Large intestine (tissue), 3 donors: ENCODE data around the gene SLC27A3. TPM values are rescaled to one million over a fixed set of nuclear protein-coding genes. Genes with fewer than 3 reads are reported as not detected.
"Not testable (repeated sequence)": the region's sequence is repeated elsewhere in the genome, so short reads cannot be mapped to it uniquely, and the experiment has no call there.

Experiments
- DNase-seq, 2 donors: peaks; one replicate each; pipeline versions ENCODE4 v3.0.0 to v3.0.0-alpha.2; 2013
- H3K27ac ChIP-seq: one replicate; pipeline ENCODE4 v1.5.1; 2013; ENCODE audit warnings: low read length
- H3K27me3 ChIP-seq: 2 replicates; pipeline ENCODE4 v1.6.1; 2013; ENCODE audit warnings: low read length; ENCODE audit not compliant: control insufficient read depth, insufficient read depth
- H3K36me3 ChIP-seq: 2 replicates; pipeline ENCODE4 v1.6.1; 2013; ENCODE audit warnings: low read length; ENCODE audit not compliant: control insufficient read depth, insufficient read depth
- H3K4me1 ChIP-seq: one replicate; pipeline ENCODE4 v1.6.1; 2013; ENCODE audit warnings: low read length; ENCODE audit not compliant: control insufficient read depth, insufficient read depth
- H3K4me3 ChIP-seq: one replicate; pipeline ENCODE4 v1.5.1; 2013; ENCODE audit warnings: low read length
- H3K9me3 ChIP-seq: one replicate; pipeline ENCODE4 v1.6.1; 2013; ENCODE audit warnings: mild to moderate bottlenecking, low read depth, low read length, moderate library complexity; ENCODE audit not compliant: control insufficient read depth
- WGBS: methylation state at CpG from one replicate; pipeline ENCODE4 v1.1.5; 2013; ENCODE audit warnings: low lambda C conversion rate; ENCODE audit not compliant: insufficient coverage; 5-methylcytosine and 5-hydroxymethylcytosine counted together
- polyA plus RNA-seq: library from polyadenylated mRNA; unstranded; fragments of 120-200 nt; gene quantifications from one replicate; pipeline ENCODE4 v1.2.1, GENCODE V29; 2013

The SLC27A3 gene
- polyA plus RNA-seq, 1 donor: 32.4 TPM

DNA sequence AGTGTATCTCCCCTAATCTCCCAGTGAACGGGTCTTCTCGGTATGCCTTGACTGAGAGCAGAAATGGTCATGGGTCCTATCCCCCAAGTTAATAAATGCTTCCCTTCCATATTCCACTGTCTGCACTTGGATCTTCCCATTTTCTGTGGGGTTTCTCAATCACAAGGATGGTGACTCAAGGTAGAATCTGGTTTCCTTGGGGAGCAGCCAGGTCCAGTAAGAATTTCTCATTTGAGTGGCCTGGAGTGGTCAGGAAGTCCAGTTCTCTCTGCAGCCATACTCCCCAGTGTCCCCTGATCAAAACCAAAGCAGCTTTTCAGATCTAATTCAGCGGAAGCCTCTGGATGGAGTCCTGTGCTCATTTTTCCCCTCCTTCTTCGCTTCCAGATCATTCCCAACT lies 14.8 kb upstream of the SLC27A3 start:
- Histone ChIP-seq H3K9me3 (no peaks in the 10 kb centered on the region), H3K27me3 (no peaks in the 10 kb centered on the region), H3K4me3 (no peak overlapping the region), H3K27ac (no peak overlapping the region), H3K36me3 (peaks cover 89% of the 10 kb centered on the region), H3K4me1 (peaks cover 11% of the 10 kb centered on the region)
- no CpG with 5 or more reads among the region's 4 CpGs for WGBS
- DNase-seq: no peak

DNA sequence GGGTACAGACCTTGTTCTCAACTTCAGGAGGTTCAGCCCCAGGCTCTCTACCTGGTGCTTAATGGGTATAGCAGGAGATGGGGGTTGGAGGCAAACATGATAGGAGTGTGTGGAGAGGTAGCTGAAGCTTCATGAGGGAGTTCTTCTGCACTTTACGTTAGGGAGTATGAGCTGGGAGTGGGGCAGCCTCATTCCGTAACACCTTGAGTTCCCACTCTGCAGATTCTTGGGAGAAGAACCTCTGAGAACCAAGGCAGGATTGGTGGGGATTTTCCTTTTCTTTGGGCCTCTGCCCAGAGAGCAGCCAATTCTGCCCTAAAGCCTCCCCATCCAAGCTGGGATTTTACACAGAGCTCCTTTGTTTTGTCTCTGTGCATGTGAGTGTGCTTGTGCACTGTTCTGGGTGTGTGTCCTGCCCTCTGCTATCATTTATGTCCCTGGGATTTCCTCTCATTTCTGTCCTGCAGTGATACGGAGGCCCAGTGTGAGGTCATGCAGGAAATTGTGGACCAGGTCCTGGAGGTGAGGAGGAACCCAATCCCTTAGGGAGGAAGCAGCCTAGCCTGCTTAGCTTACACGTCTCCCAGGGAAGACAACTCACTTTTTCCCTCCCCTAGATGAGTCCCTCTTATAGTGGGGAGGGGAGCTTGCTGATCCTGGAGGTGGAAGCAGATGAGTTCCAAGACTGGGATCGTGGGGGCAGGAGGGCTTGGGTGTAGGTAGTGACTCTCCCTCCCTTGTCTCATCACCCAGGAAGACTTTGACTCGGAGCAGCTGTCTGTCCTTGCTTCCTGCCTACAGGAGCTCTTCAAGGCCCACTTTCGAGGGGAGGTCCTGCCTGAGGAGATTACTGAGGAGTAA lies 11.6 kb upstream of the SLC27A3 start:
- H3K36me3 ChIP-seq: peaks cover 75% of the 10 kb centered on the region
- H3K27ac ChIP-seq: peak overlapping the region; percentile 2
- peak in 1 of 2 donors; percentile 42 for DNase-seq
- no CpG with 5 or more reads among the region's 7 CpGs for WGBS
- H3K27me3 ChIP-seq: no peaks in the 10 kb centered on the region
- peaks cover 25% of the 10 kb centered on the region for H3K4me1 ChIP-seq
- no peaks in the 10 kb centered on the region for H3K9me3 ChIP-seq
- H3K4me3 ChIP-seq: no peak overlapping the region

DNA sequence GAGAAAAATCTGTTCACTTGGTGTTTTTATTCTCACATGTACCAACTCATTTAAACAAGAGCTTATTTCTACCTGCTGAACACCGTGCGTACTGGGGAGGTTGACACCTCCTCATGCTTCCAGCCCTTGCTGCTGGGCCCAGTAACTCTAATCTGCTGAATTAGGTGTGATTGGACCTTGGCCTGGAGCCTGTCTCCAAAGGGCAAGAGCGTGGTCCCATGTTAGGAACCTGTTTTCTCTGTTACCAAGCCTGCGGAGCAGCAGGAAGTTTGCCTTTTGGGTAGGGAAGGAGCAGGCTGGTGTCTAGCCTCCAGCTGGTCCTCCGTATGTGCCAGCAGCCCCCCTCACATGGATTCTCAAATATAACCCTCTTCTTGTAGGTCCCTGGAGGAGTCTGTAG lies 10.9 kb upstream of the SLC27A3 start:
- DNase-seq: peak in 1 of 2 donors; percentile 70
- peaks cover 74% of the 10 kb centered on the region for H3K36me3 ChIP-seq
- peaks cover 32% of the 10 kb centered on the region for H3K4me1 ChIP-seq
- H3K9me3 ChIP-seq: no peaks in the 10 kb centered on the region
- no peak overlapping the region for H3K27ac ChIP-seq
- WGBS: no CpG with 5 or more reads among the region's 5 CpGs
- H3K4me3 ChIP-seq: no peak overlapping the region
- H3K27me3 ChIP-seq: no peaks in the 10 kb centered on the region

DNA sequence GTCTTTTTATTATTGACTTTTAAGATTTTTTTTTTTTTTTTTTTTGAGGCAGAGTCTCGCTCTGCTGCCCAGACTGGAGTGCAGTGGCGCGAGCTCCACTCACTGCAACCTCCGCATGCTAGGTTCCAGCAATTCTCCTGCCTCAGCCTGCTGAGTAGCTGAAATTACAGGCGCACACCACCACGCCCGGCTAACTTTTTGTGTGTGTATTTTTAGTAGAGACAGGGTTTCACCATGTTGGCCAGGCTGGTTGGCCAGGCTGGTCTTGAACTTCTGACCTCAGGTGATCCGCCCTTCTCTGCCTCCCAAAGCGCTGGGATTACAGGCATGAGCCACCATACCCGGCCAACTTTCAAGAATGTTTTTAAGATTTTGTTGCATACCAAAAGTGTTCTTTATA lies 8.5 kb upstream of the SLC27A3 start:
- not testable (repeated sequence) for H3K27me3 ChIP-seq, DNase-seq, H3K27ac ChIP-seq, H3K4me3 ChIP-seq, H3K9me3 ChIP-seq
- WGBS: no CpG with 5 or more reads among the region's 10 CpGs
- H3K4me1 ChIP-seq: peaks cover 37% of the 10 kb centered on the region
- H3K36me3 ChIP-seq: peaks cover 73% of the 10 kb centered on the region

DNA sequence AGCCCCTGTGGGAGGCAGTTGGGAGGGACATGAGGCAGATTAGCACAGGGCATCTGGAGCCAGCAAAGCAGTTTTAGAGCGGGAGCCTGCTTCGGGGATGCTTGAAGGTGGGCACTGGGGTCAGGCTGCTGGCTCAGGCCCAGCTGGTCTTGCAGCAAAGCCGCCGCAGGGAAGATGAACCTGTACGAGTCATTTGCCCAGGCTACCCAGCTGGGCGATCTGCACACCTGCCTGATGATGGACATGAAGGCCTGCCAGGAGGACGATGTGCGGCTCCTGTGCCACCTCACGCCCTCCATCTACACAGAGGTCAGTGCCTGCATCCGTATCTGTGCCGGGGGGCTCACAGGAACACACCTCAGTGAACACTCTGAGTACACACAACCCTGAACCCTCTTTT lies 7.7 kb upstream of the SLC27A3 start:
- DNase-seq: no peak
- peaks cover 76% of the 10 kb centered on the region for H3K36me3 ChIP-seq
- H3K4me3 ChIP-seq: no peak overlapping the region
- peak overlapping the region; percentile 85 for H3K27ac ChIP-seq
- H3K27me3 ChIP-seq: no peaks in the 10 kb centered on the region
- H3K9me3 ChIP-seq: no peaks in the 10 kb centered on the region
- H3K4me1 ChIP-seq: peaks cover 37% of the 10 kb centered on the region
- WGBS: no CpG with 5 or more reads among the region's 11 CpGs

DNA sequence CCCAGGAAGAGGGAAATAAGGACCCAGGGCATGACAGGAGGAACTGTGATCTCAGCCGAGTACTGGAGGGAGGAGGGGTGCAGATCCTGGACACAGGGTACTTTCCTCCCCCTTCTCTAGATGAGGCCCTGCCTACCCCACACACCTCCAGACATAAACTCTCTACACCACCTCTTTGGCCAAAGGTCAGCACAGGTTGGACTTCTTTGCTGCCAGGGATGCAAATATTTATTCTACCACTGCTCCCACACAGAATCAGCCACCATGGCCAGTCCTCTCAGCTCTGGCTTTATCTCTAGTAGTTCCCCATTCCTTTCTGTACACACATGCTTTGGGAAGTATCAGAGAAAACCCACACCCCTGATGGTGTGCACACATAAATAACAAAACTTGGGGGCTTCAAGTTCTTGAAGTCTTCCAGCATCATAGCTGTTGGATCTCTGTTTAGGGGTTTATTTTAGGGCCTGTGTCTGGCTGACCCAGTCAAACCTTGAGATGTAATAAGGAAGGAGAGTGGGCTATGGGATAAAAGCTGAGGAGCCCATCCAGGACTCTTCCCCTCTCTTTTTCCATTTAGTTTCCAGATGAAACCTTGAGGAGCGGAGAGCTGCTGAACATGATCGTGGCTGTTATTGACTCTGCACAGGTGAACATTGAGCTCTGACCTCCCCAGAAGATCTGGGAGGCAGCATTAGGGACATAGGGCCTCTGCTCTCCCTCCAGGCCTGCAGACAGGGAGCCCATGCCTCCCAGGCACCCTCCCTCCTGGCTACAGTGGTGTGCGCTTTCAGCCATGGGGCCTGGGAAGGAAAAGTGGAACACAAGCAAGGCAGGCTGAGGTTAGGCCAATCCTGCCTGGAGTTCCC lies 6.7 kb upstream of the SLC27A3 start:
- H3K4me1 ChIP-seq: peaks cover 37% of the 10 kb centered on the region
- WGBS: no CpG with 5 or more reads among the region's 4 CpGs
- H3K27ac ChIP-seq: peak overlapping the region; percentile 85
- peak; percentile 64 to 87 for DNase-seq
- H3K36me3 ChIP-seq: peaks cover 76% of the 10 kb centered on the region
- no peaks in the 10 kb centered on the region for H3K27me3 ChIP-seq
- H3K4me3 ChIP-seq: no peak overlapping the region
- no peaks in the 10 kb centered on the region for H3K9me3 ChIP-seq

DNA sequence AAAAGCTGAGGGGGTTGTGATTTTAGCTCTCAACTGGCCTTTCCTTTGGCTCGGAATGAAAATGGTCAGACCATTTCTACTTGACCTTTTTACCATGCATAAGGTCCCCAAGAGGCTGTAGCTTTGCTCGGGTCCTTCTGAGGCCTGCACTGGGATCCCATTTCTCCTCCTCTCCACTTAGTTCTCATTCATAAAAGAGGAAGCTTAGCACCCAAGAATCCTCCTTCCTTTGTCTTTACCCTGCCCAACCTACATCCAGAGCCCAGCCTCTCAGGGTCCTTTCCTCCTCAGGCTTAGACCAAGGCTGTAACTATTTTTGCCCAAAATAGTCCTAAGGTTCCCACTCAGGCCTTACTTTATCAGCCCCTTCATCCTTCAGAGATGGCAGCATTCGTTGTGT lies 6.0 kb upstream of the SLC27A3 start:
- H3K4me3 ChIP-seq: no peak overlapping the region
- H3K27me3 ChIP-seq: no peaks in the 10 kb centered on the region
- WGBS: 73% methylated on average over 1 of the region's 3 CpGs
- no peaks in the 10 kb centered on the region for H3K9me3 ChIP-seq
- peaks cover 32% of the 10 kb centered on the region for H3K4me1 ChIP-seq
- H3K36me3 ChIP-seq: peaks cover 75% of the 10 kb centered on the region
- no peak for DNase-seq
- H3K27ac ChIP-seq: peak overlapping the region; percentile 85

DNA sequence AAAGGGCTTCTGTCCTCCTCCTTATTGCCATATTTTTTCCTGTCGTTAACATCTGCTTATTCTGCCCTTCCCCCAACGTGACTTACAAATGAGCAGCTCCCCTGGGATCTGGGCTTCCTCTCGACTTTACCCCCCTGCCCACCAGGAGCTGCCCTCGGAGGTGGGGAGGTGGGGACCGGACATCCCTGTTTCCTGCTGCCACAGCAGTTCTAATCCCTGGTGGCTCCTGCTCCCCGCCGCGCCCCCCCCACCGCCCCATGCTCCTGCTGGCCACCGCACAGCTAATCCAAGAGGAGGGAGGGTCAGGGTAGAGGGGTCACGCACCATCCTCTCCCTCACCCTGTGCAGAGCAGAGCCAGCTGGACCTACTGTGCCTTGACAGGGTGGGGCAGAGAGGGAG lies 4.4 kb upstream of the SLC27A3 start:
- no peak for DNase-seq
- Histone ChIP-seq H3K27ac (no peak overlapping the region), H3K4me1 (peaks cover 31% of the 10 kb centered on the region), H3K9me3 (no peaks in the 10 kb centered on the region), H3K4me3 (no peak overlapping the region), H3K36me3 (peaks cover 63% of the 10 kb centered on the region), H3K27me3 (no peaks in the 10 kb centered on the region)
- no CpG with 5 or more reads among the region's 11 CpGs for WGBS

DNA sequence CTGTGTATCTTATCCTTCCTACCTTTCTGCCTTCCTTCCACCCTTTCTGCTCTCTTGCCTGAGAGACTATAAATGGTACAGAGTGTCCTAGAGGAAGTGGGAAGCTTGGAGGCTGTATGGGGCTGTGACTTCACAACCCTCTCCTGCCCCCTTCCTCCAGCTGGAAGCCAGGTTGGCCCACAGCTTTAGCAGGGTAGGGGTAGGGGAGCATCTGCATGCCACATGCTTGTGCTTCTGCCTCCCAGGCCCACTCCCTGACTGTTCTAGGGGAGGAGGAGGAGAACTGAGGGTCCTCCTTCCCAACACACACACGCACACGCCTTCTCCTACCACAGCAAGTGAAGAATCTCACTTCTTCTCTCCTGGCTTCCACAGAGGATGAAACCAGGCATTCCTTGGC lies 3.9 kb upstream of the SLC27A3 start:
- Histone ChIP-seq H3K36me3 (peaks cover 62% of the 10 kb centered on the region), H3K27ac (no peak overlapping the region)
- WGBS: no CpG with 5 or more reads among the region's 2 CpGs

DNA sequence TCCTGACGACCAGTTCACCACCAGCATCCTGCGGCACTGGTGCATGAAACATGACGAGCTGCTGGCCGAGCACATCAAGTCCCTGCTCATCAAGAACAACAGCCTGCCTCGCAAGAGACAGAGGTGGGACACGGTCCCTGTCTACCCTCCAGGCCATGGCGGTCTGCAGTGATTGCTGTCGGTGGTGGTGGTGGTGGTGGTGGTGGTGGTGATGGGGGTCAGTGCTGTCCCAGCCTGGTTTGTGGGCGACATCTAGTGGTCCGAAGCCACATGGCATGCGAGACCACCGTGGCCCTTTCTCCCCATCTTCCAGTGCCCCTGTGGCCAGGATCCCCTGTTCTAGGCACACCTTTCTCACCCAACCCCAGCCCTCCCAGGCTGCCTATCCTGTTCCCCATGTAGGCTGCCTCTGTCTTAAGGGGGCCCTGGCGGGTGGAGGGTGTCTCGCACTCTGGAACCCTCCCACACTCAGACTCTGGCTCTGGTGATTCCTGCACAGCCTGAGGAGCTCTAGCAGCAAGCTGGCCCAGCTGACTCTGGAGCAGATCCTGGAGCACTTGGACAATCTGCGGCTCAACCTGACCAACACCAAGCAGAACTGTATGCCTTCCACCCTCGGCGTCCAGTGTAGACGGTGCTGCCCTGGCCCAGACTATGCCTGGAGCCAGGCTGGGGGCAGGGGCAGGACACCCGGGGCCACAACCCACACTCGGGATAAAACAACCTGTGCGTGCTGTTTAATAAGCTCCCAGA lies 3.2 kb upstream of the SLC27A3 start:
- no peaks in the 10 kb centered on the region for H3K9me3 ChIP-seq
- no CpG with 5 or more reads among the region's 21 CpGs for WGBS
- H3K27me3 ChIP-seq: no peaks in the 10 kb centered on the region
- peaks cover 61% of the 10 kb centered on the region for H3K36me3 ChIP-seq
- peaks cover 39% of the 10 kb centered on the region for H3K4me1 ChIP-seq
- H3K27ac ChIP-seq: no peak overlapping the region
- DNase-seq: no peak
- H3K4me3 ChIP-seq: no peak overlapping the region

More for the DNA sequence above, 3.9 kb upstream of the SLC27A3 start:
- Histone ChIP-seq H3K4me1 (peaks cover 34% of the 10 kb centered on the region), H3K4me3 (no peak overlapping the region), H3K27me3 (no peaks in the 10 kb centered on the region), H3K9me3 (no peaks in the 10 kb centered on the region)
- no peak for DNase-seq
